Brain microvascular endothelial cell (primary cell): ENCODE results near the gene MAGED2.
"Not testable (repeated sequence)": the region's sequence is repeated elsewhere in the genome, so short reads cannot be mapped to it uniquely, and the experiment has no call there.

Experiments used
- DNase-seq: peaks from one replicate; pipeline ENCODE4 v3.0.0-alpha.2; 2020
- H3K27ac ChIP-seq: fragments of 250-450 bp; sonication (Bioruptor Pico); 2 replicates; pipeline ENCODE4 v1.5.1; 2020; ENCODE audit warnings: mild to moderate bottlenecking, moderate library complexity
- H3K27me3 ChIP-seq: fragments of 250-450 bp; sonication (Bioruptor Pico); replicated peaks from 2 replicates; pipeline ENCODE4 v1.5.1; 2020; ENCODE audit warnings: mild to moderate bottlenecking
- H3K36me3 ChIP-seq: fragments of 250-450 bp; sonication (Bioruptor Pico); replicated peaks from 2 replicates; pipeline ENCODE4 v1.5.1; 2020; ENCODE audit warnings: mild to moderate bottlenecking
- H3K4me3 ChIP-seq: 2 replicates; pipeline ENCODE4 v1.5.1; 2011; ENCODE audit warnings: low read depth, mild to moderate bottlenecking, control low read depth, low read length, moderate library complexity
- CTCF ChIP-seq: IDR thresholded peaks from 2 replicates; pipeline ENCODE4 v1.5.1; 2011; ENCODE audit warnings: low read depth, mild to moderate bottlenecking, moderate library complexity, low read length, control low read depth, inconsistent platforms; ENCODE audit errors: missing control alignments
- in situ Hi-C: cut with HindIII; loops from 2 replicates; pipeline ENCODE4 v1.10.0; 2017; ENCODE audit warnings: low sequenced_read_pairs, low pct_ligation_motif_present

The MAGED2 gene

DNA sequence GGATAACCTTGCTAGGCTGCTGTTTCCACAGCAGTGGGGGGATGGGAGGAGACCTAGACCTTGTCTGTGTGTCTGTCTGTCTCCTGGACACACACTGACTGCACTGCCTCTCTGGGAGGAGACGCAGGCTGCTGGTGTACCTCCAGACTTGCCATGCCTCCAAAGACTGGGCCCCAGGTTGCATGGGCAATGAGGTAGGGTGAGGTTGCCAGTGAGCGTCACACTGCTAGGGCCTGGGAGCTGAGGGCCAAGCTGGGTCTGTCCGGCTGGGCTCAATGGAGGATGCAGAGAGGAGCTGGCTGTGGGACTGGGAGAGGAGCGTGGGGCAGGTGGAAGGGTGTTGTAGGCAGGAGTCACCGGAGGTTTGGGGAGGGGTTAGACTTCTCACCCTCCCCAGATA is 16.6 kb downstream of the MAGED2 start:
- H3K36me3 ChIP-seq, result no peaks in the 10 kb centered on the region
- TF ChIP-seq CTCF, result no peak
- in situ Hi-C loops, result no loop called here
- H3K27ac ChIP-seq, result no peak overlapping the region
- no peaks in the 10 kb centered on the region for H3K27me3 ChIP-seq
- DNase-seq, result no peak
- no peak overlapping the region for H3K4me3 ChIP-seq

DNA sequence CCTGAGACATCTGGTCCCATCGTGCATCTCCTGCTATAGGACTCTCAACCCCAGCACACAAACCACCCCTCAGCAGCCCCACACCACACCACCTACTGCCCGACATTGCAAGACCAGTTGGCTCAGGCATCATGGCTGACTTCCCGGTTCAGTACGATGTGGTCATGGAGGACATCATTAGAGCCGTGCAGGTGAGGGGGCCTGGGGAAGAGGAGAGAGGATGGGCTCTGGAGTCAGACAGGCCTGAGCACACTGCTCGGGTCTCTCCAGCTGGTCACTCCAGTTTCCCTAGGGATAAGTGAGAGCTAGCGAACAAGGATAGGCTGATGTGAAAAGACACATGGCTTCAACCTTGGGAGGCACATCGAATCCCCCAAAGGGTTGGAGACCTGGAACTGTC is 17.2 kb downstream of the MAGED2 start:
- Histone ChIP-seq H3K27ac (no peak overlapping the region), H3K27me3 (no peaks in the 10 kb centered on the region), H3K4me3 (no peak overlapping the region), H3K36me3 (no peaks in the 10 kb centered on the region)
- no peak for DNase-seq
- in situ Hi-C loops, result no loop called here
- no peak for TF ChIP-seq CTCF

DNA sequence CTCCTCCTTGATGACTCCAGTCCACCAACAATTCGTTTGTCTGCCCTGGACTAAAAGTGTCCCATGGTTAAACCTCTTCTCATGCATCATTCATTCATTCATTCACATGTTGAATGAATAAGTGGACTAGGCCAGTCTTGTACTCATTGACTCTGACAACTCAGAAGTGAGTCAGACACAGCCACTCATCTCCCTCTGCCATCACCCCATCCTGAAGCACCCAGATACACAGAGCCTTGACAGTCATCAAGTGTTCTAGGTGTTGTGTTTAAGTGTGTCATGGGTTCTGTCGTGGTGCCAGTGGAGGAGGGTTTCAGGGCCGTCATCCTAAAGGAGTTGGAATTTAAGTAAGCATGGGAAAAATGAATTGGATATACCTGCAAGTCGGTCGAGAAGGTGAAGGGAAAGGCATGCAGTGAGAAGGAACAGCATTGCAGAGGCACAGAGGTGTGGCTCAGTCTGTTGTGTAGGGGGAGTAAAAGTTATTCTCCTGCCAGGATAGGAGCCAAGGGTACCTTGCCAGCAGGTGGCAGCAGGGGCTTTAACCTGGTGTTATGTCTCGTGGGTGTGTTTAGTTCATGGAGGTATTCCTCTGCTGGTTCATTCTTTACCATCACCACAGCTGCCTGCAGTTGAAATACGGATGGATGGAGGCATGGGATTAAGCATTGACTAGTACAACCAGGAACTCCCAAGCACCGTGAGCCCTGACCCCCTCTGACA is 18.3 kb downstream of the MAGED2 start:
- Histone ChIP-seq H3K27ac (no peak overlapping the region), H3K4me3 (no peak overlapping the region), H3K36me3 (no peaks in the 10 kb centered on the region), H3K27me3 (no peaks in the 10 kb centered on the region)
- TF ChIP-seq CTCF, result no peak
- in situ Hi-C loops, result no loop called here
- no peak for DNase-seq

DNA sequence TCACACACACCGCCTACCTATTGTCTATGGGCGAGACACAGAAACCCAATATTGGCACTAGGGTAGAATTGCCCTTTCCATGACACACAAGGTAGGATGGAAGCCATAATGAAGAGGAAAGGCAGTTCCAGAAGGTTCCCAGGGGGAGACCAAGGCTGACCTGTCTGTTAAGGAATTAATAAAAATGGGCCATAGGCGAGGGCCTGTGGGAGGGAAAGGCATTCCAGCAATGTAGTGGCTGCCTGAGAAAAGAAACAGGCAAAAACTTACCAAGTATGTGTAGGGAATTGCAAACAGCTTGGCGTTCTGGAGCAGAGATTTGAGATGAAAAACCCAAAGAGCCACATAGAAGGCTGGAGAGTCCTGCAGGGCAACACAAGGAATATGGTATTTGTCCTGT is 19.1 kb downstream of the MAGED2 start:
- Histone ChIP-seq H3K36me3 (no peaks in the 10 kb centered on the region), H3K4me3 (no peak overlapping the region), H3K27ac (no peak overlapping the region), H3K27me3 (no peaks in the 10 kb centered on the region)
- DNase-seq, result no peak
- no peak for TF ChIP-seq CTCF
- in situ Hi-C loops, result no loop called here

GRCh38 chrX:54838583-54838982 is 31.0 kb downstream of the MAGED2 start:
- Histone ChIP-seq H3K27me3 (no peaks in the 10 kb centered on the region), H3K36me3 (no peaks in the 10 kb centered on the region), H3K27ac (no peak overlapping the region), H3K4me3 (no peak overlapping the region)
- no peak for DNase-seq
- no peak for TF ChIP-seq CTCF
- in situ Hi-C loops, result no loop called here

DNA sequence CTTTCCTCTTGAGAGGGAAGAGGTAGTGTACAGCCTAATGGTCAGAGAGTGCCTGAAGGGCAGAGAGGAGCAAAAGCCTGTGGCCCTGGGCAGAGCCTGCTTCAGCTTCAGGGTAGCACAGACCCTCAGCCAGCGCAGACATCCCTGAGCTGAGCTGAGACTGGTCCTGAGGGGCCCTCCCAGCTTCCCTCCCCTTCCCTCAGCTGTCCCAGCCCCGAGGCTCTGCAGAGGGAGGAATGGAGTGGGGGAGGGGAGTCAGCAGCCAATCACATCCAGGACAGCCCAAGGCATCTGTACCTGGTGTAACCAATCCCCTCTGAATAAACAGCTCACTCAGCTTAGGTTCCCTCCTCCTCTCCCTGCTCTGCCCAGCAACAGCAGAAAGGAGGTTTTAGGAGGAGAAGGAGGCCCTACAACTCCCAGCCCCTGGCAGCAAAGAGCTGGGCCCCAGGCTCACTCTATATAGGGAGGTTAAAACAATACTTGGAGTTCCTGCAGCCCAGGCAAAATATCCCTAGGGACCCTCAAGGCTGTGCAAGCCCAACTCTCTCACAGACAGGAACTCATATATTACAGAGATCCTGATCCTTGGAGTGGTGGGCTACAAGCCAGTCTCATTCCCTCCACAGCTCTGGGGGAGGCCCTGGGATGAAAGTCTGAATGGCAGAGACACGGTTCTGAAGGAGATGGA is 33.8 kb downstream of the MAGED2 start:
- H3K27ac ChIP-seq, H3K4me3 ChIP-seq, H3K36me3 ChIP-seq, in situ Hi-C loops, DNase-seq, H3K27me3 ChIP-seq: not testable (repeated sequence)
